K562 (cell line): ENCODE results near the gene ZNF441. TPM values are rescaled to one million over a fixed set of nuclear protein-coding genes. Genes with fewer than 3 reads are reported as not detected.

Experiments used
- CREB3L1 ChIP-seq: fragments of 450-650 bp; IDR thresholded peaks from 2 replicates; pipeline ENCODE4 v1.6.1; 2014; ENCODE audit warnings: low read depth, mild to moderate bottlenecking, moderate library complexity, borderline replicate concordance
- CREM ChIP-seq: IDR thresholded peaks from 2 replicates; pipeline ENCODE4 v1.6.1; 2014; ENCODE audit warnings: antibody characterized with exemption, low read depth
- GABPB1 ChIP-seq: sonication (generic); formaldehyde crosslinking; IDR thresholded peaks from 2 replicates; pipeline ENCODE4 v1.8.0; 2022; ENCODE audit warnings: mild to moderate bottlenecking, missing genetic modification reagents
- KDM2B ChIP-seq: fragments of 250-450 bp; sonication (Bioruptor Pico); IDR thresholded peaks from 2 replicates; pipeline ENCODE4 v1.8.0; 2021; ENCODE audit warnings: mild to moderate bottlenecking, moderate library complexity
- LARP7 ChIP-seq: fragments of 450-650 bp; IDR thresholded peaks from 2 replicates; pipeline ENCODE4 v1.6.1; 2016
- MXI1 ChIP-seq: IDR thresholded peaks from 2 replicates; pipeline ENCODE4 v1.6.1; 2011; ENCODE audit warnings: low read depth, mild to moderate bottlenecking, improper control_type of control experiment, low read length
- NFRKB ChIP-seq: fragments of 450-650 bp; IDR thresholded peaks from 2 replicates; pipeline ENCODE4 v1.6.1; 2016; ENCODE audit warnings: low read depth
- NONO ChIP-seq, 2 experiments: fragments of 200-400 bp in 1 of 2; fragments of 450-650 bp in 1 of 2; formaldehyde crosslinking in 1 of 2; IDR thresholded peaks; 2 replicates each; pipeline ENCODE4 v1.6.1; 2017; ENCODE audit warnings: low read depth in 2 of 2, mild to moderate bottlenecking in 2 of 2, moderate library complexity in 2 of 2, low read length in 1 of 2
- NR2C1 ChIP-seq, 2 experiments: fragments of 450-650 bp; IDR thresholded peaks; 2 replicates each; pipeline ENCODE4 v1.6.1; 2017; ENCODE audit warnings: mild to moderate bottlenecking in 2 of 2, antibody characterized with exemption in 1 of 2, inconsistent platforms in 1 of 2, missing compliant biosample characterization in 1 of 2, missing genetic modification characterization in 1 of 2
- PRDM10 ChIP-seq: fragments of 450-650 bp; IDR thresholded peaks from 2 replicates; pipeline ENCODE4 v1.6.1; 2018; ENCODE audit not compliant: partially characterized antibody
- RBFOX2 ChIP-seq: fragments of 200-400 bp; formaldehyde crosslinking; IDR thresholded peaks from 2 replicates; pipeline ENCODE4 v1.6.1; 2017; ENCODE audit warnings: low read depth, mild to moderate bottlenecking, low read length, moderate library complexity
- RFX7 ChIP-seq: fragments of 250-450 bp; sonication (Bioruptor Pico); IDR thresholded peaks from 2 replicates; pipeline ENCODE4 v1.5.1; 2021; ENCODE audit warnings: mild to moderate bottlenecking
- STAG1 ChIP-seq: sonication (generic); formaldehyde crosslinking; IDR thresholded peaks from 2 replicates; pipeline ENCODE4 v1.5.0; 2020; ENCODE audit warnings: missing genetic modification reagents, borderline replicate concordance
- TCF7L2 ChIP-seq: fragments of 150-350 bp; IDR thresholded peaks from 2 replicates; pipeline ENCODE4 v1.6.1; 2016; ENCODE audit warnings: low read depth, mild to moderate bottlenecking, low read length, moderate library complexity
- YY1 ChIP-seq, 3 experiments: IDR thresholded peaks; 2 replicates each; pipeline ENCODE4 v1.6.1; 2011; ENCODE audit warnings: low read length in 2 of 3, mild to moderate bottlenecking in 2 of 3, moderate library complexity in 2 of 3, borderline replicate concordance in 1 of 3, control low read depth in 1 of 3, low read depth in 1 of 3; ENCODE audit not compliant: insufficient read depth in 3 of 3, insufficient replicate concordance in 2 of 3, control insufficient read depth in 1 of 3, insufficient read length in 1 of 3; ENCODE audit errors: extremely low read depth in 1 of 3
- ZNF174 ChIP-seq: fragments of 250-450 bp; sonication (Bioruptor Pico); IDR thresholded peaks from 2 replicates; pipeline ENCODE4 v1.4.0; 2020; ENCODE audit warnings: mild to moderate bottlenecking
- ZNF695 ChIP-seq: fragments of 450-650 bp; formaldehyde crosslinking; IDR thresholded peaks from 2 replicates; pipeline ENCODE4 v1.4.0; 2020; ENCODE audit warnings: mild to moderate bottlenecking, moderate library complexity
- ZNF707 ChIP-seq: fragments of 250-450 bp; sonication (Bioruptor Pico); conservative IDR thresholded peaks from 2 replicates; pipeline ENCODE4 v1.8.0; 2022; ENCODE audit warnings: inconsistent platforms, mild to moderate bottlenecking, moderate library complexity
- polyA plus RNA-seq, 8 experiments: library from polyadenylated mRNA; depleted of rRNA in 4 of 8; stranded (reverse) in 5 of 8; unstranded in 3 of 8; fragments of >200 nt; fragmentation: Nextera tagmentation in 2 of 8; fragmentation: Illumina TruSeq in 1 of 8; extraction: Ambion mirVana in 2 of 8; extraction: Trizol in 1 of 8; gene quantifications; 2 replicates each; pipeline versions ENCODE4 v1.2.1 to v1.2.3, GENCODE V29; 2011 to 2014; ENCODE audit warnings: inconsistent platforms in 1 of 8, missing spikeins in 1 of 8
- total RNA-seq, 7 experiments: library from RNA; depleted of rRNA in 6 of 7; stranded (reverse); fragments of >200 nt in 6 of 7; fragmentation: Illumina TruSeq in 2 of 7; extraction: Trizol in 2 of 7; gene quantifications; 2 replicates each; pipeline versions ENCODE4 v1.2.1 to v1.2.3, GENCODE V29; 2011 to 2021; ENCODE audit warnings: low replicate concordance in 1 of 7
- TF ChIP-seq, protein P1 (sequence below): fragments of 450-650 bp; formaldehyde crosslinking; IDR thresholded peaks from 2 replicates; pipeline ENCODE4 v1.4.0; 2022; ENCODE audit warnings: mild to moderate bottlenecking, moderate library complexity
- TF ChIP-seq, protein P2 (sequence below): sonication (generic); formaldehyde crosslinking; IDR thresholded peaks from 2 replicates; pipeline ENCODE4 v1.8.0; 2022; ENCODE audit warnings: missing genetic modification reagents, mild to moderate bottlenecking, moderate library complexity, borderline replicate concordance

Gene ZNF441
- total and polyA plus RNA-seq, 9 of the 15 experiments (the other 6 are each of a cell fraction or from before 2014, with no cell fraction given), result 1.9 to 14.0 (median 7.8) TPM

DNA sequence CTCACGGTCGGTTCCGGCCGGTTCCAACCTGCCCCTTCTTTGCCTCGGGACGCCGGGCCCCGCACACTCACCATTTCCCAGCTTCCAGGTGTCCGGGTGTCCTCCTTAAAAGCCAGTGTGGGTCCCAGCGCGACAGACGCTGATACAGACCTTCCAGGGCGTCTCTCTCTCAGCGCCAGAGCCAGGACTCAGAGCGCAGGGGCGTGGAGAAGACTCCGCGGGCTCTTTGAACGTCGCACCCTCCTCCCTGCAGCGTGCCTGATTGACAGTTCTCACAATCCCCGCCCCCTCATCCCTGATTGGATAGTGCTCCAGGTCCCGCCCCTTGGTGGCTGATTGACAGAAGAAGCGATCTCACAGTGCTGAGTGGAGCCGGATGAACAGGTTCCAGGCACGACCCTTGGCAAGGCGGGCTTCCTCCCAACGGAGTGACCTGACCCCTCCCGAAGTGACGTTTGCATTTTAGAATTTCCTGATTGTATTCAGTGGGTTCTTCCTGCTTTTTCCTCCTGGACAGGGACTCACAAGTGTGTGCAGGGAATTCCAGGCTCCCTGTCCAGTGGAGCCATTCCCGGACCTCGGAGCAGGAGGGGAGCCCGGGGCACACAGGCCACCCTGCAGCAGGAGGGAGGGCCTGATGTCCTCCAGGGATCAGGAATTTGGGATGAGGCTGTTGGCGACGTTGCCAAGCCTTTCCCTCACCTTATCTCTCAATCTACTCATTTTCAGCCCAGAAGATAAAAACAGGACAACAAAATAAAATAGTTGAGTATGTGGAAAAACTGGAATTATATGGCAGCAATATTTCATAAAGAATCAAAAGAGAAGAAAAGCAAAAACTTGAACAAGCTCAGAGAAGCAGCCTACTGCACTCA is 27.8 kb upstream of the ZNF441 start, which contains the start of gene ZNF823 (continued):
- TF ChIP-seq KDM2B (no peak), NR2C1 (IDR thresholded peaks at IDR 0.05) (no peak), NR2C1 (tag; IDR thresholded peaks at IDR 0.05) (0 out of 2 replicates have a peak, but pooled peaks have one; percentile 34), TCF7L2 (peak; percentile 86), MXI1 (no peak), NONO (IDR thresholded peaks at IDR 0.05; ENCODE audit: low read depth in 2 of 2, low read length in 1 of 2) (no peak), STAG1 (CRISPR knock-in tag) (no peak), RBFOX2 (peak; percentile 82), GABPB1 (peak; percentile 47; the same call in 1 of the 2 replicates), ZNF174 (CRISPR knock-in tag) (no peak), PRDM10 (peak; percentile 43), NFRKB (no peak; the same call in 1 of the 2 replicates), CREB3L1 (no peak), CREM (peak; percentile 87), ZNF707 (CRISPR knock-in tag) (no peak), ZNF695 (no peak), LARP7 (no peak), RFX7 (no peak), YY1 (IDR thresholded peaks at IDR 0.05; ENCODE audit: borderline replicate concordance in 1 of 3, control insufficient read depth in 1 of 3, extremely low read depth in 1 of 3, insufficient read depth in 3 of 3, insufficient read length in 1 of 3, insufficient replicate concordance in 2 of 3, low read depth in 1 of 3, low read length in 2 of 3) (peak in 2 of 3 experiments; percentile 13 to 72)
- TF ChIP-seq, protein P1, sequence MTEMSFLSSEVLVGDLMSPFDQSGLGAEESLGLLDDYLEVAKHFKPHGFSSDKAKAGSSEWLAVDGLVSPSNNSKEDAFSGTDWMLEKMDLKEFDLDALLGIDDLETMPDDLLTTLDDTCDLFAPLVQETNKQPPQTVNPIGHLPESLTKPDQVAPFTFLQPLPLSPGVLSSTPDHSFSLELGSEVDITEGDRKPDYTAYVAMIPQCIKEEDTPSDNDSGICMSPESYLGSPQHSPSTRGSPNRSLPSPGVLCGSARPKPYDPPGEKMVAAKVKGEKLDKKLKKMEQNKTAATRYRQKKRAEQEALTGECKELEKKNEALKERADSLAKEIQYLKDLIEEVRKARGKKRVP (CRISPR knock-in tag), result no peak
- TF ChIP-seq, protein P2, sequence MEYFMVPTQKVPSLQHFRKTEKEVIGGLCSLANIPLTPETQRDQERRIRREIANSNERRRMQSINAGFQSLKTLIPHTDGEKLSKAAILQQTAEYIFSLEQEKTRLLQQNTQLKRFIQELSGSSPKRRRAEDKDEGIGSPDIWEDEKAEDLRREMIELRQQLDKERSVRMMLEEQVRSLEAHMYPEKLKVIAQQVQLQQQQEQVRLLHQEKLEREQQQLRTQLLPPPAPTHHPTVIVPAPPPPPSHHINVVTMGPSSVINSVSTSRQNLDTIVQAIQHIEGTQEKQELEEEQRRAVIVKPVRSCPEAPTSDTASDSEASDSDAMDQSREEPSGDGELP (CRISPR knock-in tag), result peak; percentile 54; the same call in 1 of the 2 replicates
